Esophagus (tissue), 2 donors: ENCODE results near the gene DCD. TPM values are rescaled to one million over a fixed set of nuclear protein-coding genes. Genes with fewer than 3 reads are reported as not detected.

Source experiments
- H3K27ac ChIP-seq, 2 donors: one replicate each; pipeline ENCODE4 v1.5.1; 2013; ENCODE audit warnings: low read depth in 2 of 2, mild to moderate bottlenecking in 2 of 2, inconsistent platforms in 1 of 2, low read length in 1 of 2, moderate library complexity in 1 of 2
- H3K27me3 ChIP-seq, 2 donors: one replicate each; pipeline ENCODE4 v1.6.1; 2013; ENCODE audit warnings: low read length in 2 of 2, control low read depth in 1 of 2, mild to moderate bottlenecking in 1 of 2; ENCODE audit not compliant: insufficient read depth in 2 of 2, control insufficient read depth in 1 of 2
- H3K36me3 ChIP-seq, 2 donors: one replicate each; pipeline ENCODE4 v1.6.1; 2013; ENCODE audit warnings: low read length in 1 of 2; ENCODE audit not compliant: control insufficient read depth in 2 of 2, insufficient read depth in 2 of 2
- H3K4me1 ChIP-seq, 2 donors: one replicate each; pipeline ENCODE4 v1.6.1; 2013; ENCODE audit warnings: low read length in 1 of 2; ENCODE audit not compliant: control insufficient read depth in 2 of 2, insufficient read depth in 2 of 2
- H3K4me3 ChIP-seq, 2 donors: one replicate each; pipeline ENCODE4 v1.5.1; 2013; ENCODE audit warnings: low read length in 2 of 2, mild to moderate bottlenecking in 2 of 2, low read depth in 1 of 2, moderate library complexity in 1 of 2
- H3K9me3 ChIP-seq, 2 donors: one replicate each; pipeline ENCODE4 v1.6.1; 2013; ENCODE audit warnings: mild to moderate bottlenecking in 2 of 2, low read depth in 1 of 2, low read length in 1 of 2, moderate library complexity in 1 of 2; ENCODE audit not compliant: control insufficient read depth in 2 of 2, insufficient read depth in 1 of 2
- WGBS, 2 donors: extraction: QIAGEN DNeasy Blood & Tissue Kit; methylation state at CpG; one replicate each; pipeline ENCODE4 v1.1.7; 2013; 5-methylcytosine and 5-hydroxymethylcytosine counted together
- polyA plus RNA-seq, 2 donors: library from polyadenylated mRNA; stranded (reverse); fragments of 200-250 nt; gene quantifications; one replicate each; pipeline ENCODE4 v1.2.3, GENCODE V29; 2013
- donor health status: healthy with polysubstance abuse.
- donor health status: Bipolar disorder and iron deficiency.

DCD gene
- polyA plus RNA-seq, 2 donors = not detected

GRCh38 chr12:54616933-54617680, 31.1 kb downstream of the DCD start:
- no peak overlapping the region for H3K27ac ChIP-seq
- H3K36me3 ChIP-seq = no peaks in the 10 kb centered on the region
- H3K27me3 ChIP-seq = no peaks in the 10 kb centered on the region
- H3K4me3 ChIP-seq = no peak overlapping the region
- no peaks in the 10 kb centered on the region for H3K4me1 ChIP-seq
- 60 to 66% methylated on average over 6 of the region's 6 CpGs for WGBS, 2 donors
- H3K9me3 ChIP-seq = no peaks in the 10 kb centered on the region

GRCh38 chr12:54612225-54612750, 35.9 kb downstream of the DCD start:
- no peak overlapping the region for H3K27ac ChIP-seq
- H3K4me3 ChIP-seq = no peak overlapping the region
- no peaks in the 10 kb centered on the region for H3K36me3 ChIP-seq
- no peaks in the 10 kb centered on the region for H3K9me3 ChIP-seq
- no peaks in the 10 kb centered on the region for H3K4me1 ChIP-seq
- 60 to 76% methylated on average over 1 of the region's 1 CpG for WGBS, 2 donors
- H3K27me3 ChIP-seq = no peaks in the 10 kb centered on the region

- Histone ChIP-seq H3K27me3 (no peaks in the 10 kb centered on the region), H3K36me3 (no peaks in the 10 kb centered on the region), H3K9me3 (no peaks in the 10 kb centered on the region), H3K4me1 (no peaks in the 10 kb centered on the region), H3K4me3 (no peak overlapping the region), H3K27ac (no peak overlapping the region)
- WGBS, 2 donors = 40 to 68% methylated on average over 3 of the region's 3 CpGs
Observed at GRCh38 chr12:54611715-54612149, 36.4 kb downstream of the DCD start.

GRCh38 chr12:54608769-54609168, 39.4 kb downstream of the DCD start:
- no peaks in the 10 kb centered on the region for H3K4me1 ChIP-seq
- no peak overlapping the region for H3K27ac ChIP-seq
- no peaks in the 10 kb centered on the region for H3K9me3 ChIP-seq
- no peak overlapping the region for H3K4me3 ChIP-seq
- no peaks in the 10 kb centered on the region for H3K36me3 ChIP-seq
- no peaks in the 10 kb centered on the region for H3K27me3 ChIP-seq
- WGBS, 2 donors = 77 to 80% methylated on average over 2 of the region's 2 CpGs

- no peak overlapping the region for H3K4me3 ChIP-seq
- no peaks in the 10 kb centered on the region for H3K4me1 ChIP-seq
- no peak overlapping the region for H3K27ac ChIP-seq
- no peaks in the 10 kb centered on the region for H3K27me3 ChIP-seq
- WGBS, 2 donors = 56% methylated on average over 6 of the region's 6 CpGs
- no peaks in the 10 kb centered on the region for H3K36me3 ChIP-seq
- no peaks in the 10 kb centered on the region for H3K9me3 ChIP-seq
Observed at GRCh38 chr12:54608156-54608555, 40.0 kb downstream of the DCD start.

- Histone ChIP-seq H3K4me1 (no peaks in the 10 kb centered on the region), H3K27me3 (no peaks in the 10 kb centered on the region), H3K27ac (no peak overlapping the region), H3K4me3 (no peak overlapping the region), H3K9me3 (no peaks in the 10 kb centered on the region), H3K36me3 (no peaks in the 10 kb centered on the region)
- 49 to 53% methylated on average over 4 of the region's 4 CpGs for WGBS, 2 donors
Observed at GRCh38 chr12:54606556-54606955, 41.6 kb downstream of the DCD start.

GRCh38 chr12:54605138-54605970, 42.8 kb downstream of the DCD start:
- Histone ChIP-seq H3K27me3 (no peaks in the 10 kb centered on the region), H3K36me3 (no peaks in the 10 kb centered on the region), H3K4me1 (no peaks in the 10 kb centered on the region), H3K4me3 (no peak overlapping the region), H3K27ac (no peak overlapping the region), H3K9me3 (no peaks in the 10 kb centered on the region)
- WGBS, 2 donors = 92 to 96% methylated on average over 6 of the region's 6 CpGs

- no peak overlapping the region for H3K4me3 ChIP-seq
- no peak overlapping the region for H3K27ac ChIP-seq
- H3K36me3 ChIP-seq = no peaks in the 10 kb centered on the region
- no peaks in the 10 kb centered on the region for H3K4me1 ChIP-seq
- WGBS, 2 donors = 92% methylated on average over 4 of the region's 4 CpGs
- no peaks in the 10 kb centered on the region for H3K9me3 ChIP-seq
- no peaks in the 10 kb centered on the region for H3K27me3 ChIP-seq
Observed at GRCh38 chr12:54604436-54604835, 43.7 kb downstream of the DCD start.

GRCh38 chr12:54603872-54604271, 44.3 kb downstream of the DCD start:
- H3K36me3 ChIP-seq = no peaks in the 10 kb centered on the region
- H3K4me3 ChIP-seq = no peak overlapping the region
- H3K9me3 ChIP-seq = no peaks in the 10 kb centered on the region
- WGBS, 2 donors = 83 to 92% methylated on average over 5 of the region's 5 CpGs
- H3K27ac ChIP-seq = no peak overlapping the region
- no peaks in the 10 kb centered on the region for H3K4me1 ChIP-seq
- H3K27me3 ChIP-seq = no peaks in the 10 kb centered on the region
